Kidney (tissue), 14 donors: ENCODE data around the gene LOX. TPM values are rescaled to one million over a fixed set of nuclear protein-coding genes. Genes with fewer than 3 reads are reported as not detected.
"Not testable (repeated sequence)": the region's sequence is repeated elsewhere in the genome, so short reads cannot be mapped to it uniquely, and the experiment has no call there.

Source experiments
- DNase-seq, 5 donors: peaks; one replicate each; pipeline ENCODE4 v3.0.0-alpha.2; 2013 to 2020
- FAIRE-seq: peaks from 2 replicates; lab custom pipeline; 2012; peaks lifted over from hg19 to GRCh38; lab: Jason Lieb, UNC
- H3K27ac ChIP-seq, 2 donors: one replicate each; pipeline ENCODE4 v1.7.0; 2013; ENCODE audit warnings: low read depth in 2 of 2, low read length in 2 of 2, inconsistent platforms in 1 of 2
- H3K27me3 ChIP-seq: one replicate; pipeline ENCODE4 v1.7.1; 2013; ENCODE audit warnings: low read length, inconsistent platforms; ENCODE audit not compliant: control insufficient read depth, insufficient read depth
- H3K36me3 ChIP-seq, 3 donors: one replicate each; pipeline versions ENCODE4 v1.7.0 to v1.7.1; 2013; ENCODE audit warnings: low read length in 3 of 3, control low read depth in 1 of 3, inconsistent platforms in 1 of 3; ENCODE audit not compliant: insufficient read depth in 3 of 3, control insufficient read depth in 2 of 3
- H3K4me1 ChIP-seq, 3 donors: one replicate each; pipeline versions ENCODE4 v1.7.0 to v1.7.1; 2013; ENCODE audit warnings: low read length in 3 of 3, inconsistent platforms in 1 of 3, low read depth in 1 of 3; ENCODE audit not compliant: control insufficient read depth in 2 of 3, insufficient read depth in 2 of 3
- H3K4me3 ChIP-seq, 3 donors: one replicate each; pipeline versions ENCODE4 v1.7.0 to v1.8.1; 2013; ENCODE audit warnings: low read length in 3 of 3, control low read depth in 1 of 3, inconsistent platforms in 1 of 3
- H3K9ac ChIP-seq, 3 donors: one replicate each; pipeline versions ENCODE4 v1.7.0 to v1.7.1; 2013; ENCODE audit warnings: low read length in 3 of 3, control low read depth in 1 of 3, inconsistent platforms in 1 of 3
- H3K9me3 ChIP-seq, 3 donors: one replicate each; pipeline versions ENCODE4 v1.7.0 to v1.7.1; 2013; ENCODE audit warnings: low read length in 3 of 3, control low read depth in 1 of 3, inconsistent platforms in 1 of 3; ENCODE audit not compliant: control insufficient read depth in 2 of 3, insufficient read depth in 1 of 3
- intact Hi-C: fragments of 100-400 bp; cut with DNase I; formaldehyde crosslinking; loops from one replicate; pipeline ENCODE4 v1.11.1; 2022
- polyA plus RNA-seq: library from polyadenylated mRNA; stranded (reverse); fragments of 350-450 nt; fragmentation: Illumina TruSeq; extraction: RNeasy Lipid Tissue Mini Kit (QIAGEN cat#74804); gene quantifications from one replicate; pipeline ENCODE4 v1.2.3, GENCODE V29; 2014; ENCODE audit warnings: low read depth, low replicate concordance; ENCODE audit not compliant: insufficient read depth
- total RNA-seq: library from RNA; stranded (reverse); fragmentation: NEBNext Ultra II Directional; extraction: Animal tissue kit (Norgen Biotek cat#: 25700); gene quantifications from one replicate; pipeline ENCODE4 v1.2.1, GENCODE V29; 2021
- TF ChIP-seq, protein P1 (sequence below): IDR thresholded peaks from 3 replicates; pipeline ENCODE4 v1.5.1; 2012; ENCODE audit warnings: mild to moderate bottlenecking, moderate library complexity, borderline replicate concordance; ENCODE audit not compliant: insufficient read depth; ENCODE audit errors: extremely low read depth
- donor health status: control.
- donor health status: control.
- donor health status: control.
- donor health status: control.
- donor health status: control.
- donor health status: DM: yes; HTN: yes; CAD: no.
- donor health status: Normal renal cell carcinoma (clear cell type).

LOX gene
- total and polyA plus RNA-seq, 2 donors from 2014 or later: 3.4 to 9.2 TPM

DNA sequence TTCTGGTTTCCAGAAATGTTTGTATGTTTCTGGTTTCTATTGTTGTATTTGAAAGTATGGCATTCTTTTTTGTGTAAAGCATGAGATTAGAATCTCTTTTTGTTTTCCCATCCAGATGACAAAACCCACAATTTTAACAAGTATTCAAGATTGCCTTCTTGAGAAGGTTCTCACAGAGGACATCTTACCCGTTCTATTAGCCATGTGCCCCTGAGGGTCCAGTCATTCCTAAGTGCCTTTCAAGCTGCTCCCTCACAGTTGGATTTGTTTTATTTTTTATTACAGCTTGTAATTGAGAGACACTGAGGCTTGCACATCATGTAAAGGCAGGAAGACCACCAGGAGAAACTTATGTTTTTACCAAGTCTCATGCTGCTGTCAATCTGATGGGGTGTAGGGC, 19.3 kb upstream of the LOX start:
- H3K27ac ChIP-seq: no peak overlapping the region
- H3K9me3 ChIP-seq: no peaks in the 10 kb centered on the region
- intact Hi-C loops: no loop called here
- TF ChIP-seq, protein P1, sequence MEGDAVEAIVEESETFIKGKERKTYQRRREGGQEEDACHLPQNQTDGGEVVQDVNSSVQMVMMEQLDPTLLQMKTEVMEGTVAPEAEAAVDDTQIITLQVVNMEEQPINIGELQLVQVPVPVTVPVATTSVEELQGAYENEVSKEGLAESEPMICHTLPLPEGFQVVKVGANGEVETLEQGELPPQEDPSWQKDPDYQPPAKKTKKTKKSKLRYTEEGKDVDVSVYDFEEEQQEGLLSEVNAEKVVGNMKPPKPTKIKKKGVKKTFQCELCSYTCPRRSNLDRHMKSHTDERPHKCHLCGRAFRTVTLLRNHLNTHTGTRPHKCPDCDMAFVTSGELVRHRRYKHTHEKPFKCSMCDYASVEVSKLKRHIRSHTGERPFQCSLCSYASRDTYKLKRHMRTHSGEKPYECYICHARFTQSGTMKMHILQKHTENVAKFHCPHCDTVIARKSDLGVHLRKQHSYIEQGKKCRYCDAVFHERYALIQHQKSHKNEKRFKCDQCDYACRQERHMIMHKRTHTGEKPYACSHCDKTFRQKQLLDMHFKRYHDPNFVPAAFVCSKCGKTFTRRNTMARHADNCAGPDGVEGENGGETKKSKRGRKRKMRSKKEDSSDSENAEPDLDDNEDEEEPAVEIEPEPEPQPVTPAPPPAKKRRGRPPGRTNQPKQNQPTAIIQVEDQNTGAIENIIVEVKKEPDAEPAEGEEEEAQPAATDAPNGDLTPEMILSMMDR: no peak
- FAIRE-seq (no peak), DNase-seq (no peak)
- no peak overlapping the region for H3K4me3 ChIP-seq
- H3K4me1 ChIP-seq: no peaks in the 10 kb centered on the region
- H3K36me3 ChIP-seq: no peaks in the 10 kb centered on the region
- H3K9ac ChIP-seq: no peak overlapping the region
- no peaks in the 10 kb centered on the region for H3K27me3 ChIP-seq

DNA sequence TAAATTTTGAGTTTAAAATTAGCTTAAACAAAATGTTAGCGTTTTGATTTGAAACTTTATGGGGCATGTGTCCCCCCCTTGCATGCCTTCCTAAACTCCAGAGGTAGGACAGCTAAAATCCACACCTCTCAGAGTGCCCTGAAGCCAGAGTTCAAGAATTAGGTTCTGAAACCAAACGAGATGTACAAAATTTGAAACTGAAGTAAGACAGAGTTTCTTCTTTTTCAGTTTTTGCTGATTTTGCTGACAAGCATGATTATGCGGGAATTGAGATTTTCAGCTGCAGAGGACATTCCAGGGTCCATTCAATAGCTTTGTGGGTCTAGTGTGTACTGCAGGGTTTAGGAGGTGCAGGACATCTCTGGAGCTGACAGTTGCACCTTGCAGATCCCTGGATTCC, 17.1 kb upstream of the LOX start:
- no peak overlapping the region for H3K4me3 ChIP-seq
- H3K27ac ChIP-seq: no peak overlapping the region
- H3K27me3 ChIP-seq: no peaks in the 10 kb centered on the region
- H3K9ac ChIP-seq: no peak overlapping the region
- no peak for DNase-seq
- TF ChIP-seq, protein P1: no peak
- intact Hi-C loops: no loop called here
- no peaks in the 10 kb centered on the region for H3K9me3 ChIP-seq
- no peaks in the 10 kb centered on the region for H3K4me1 ChIP-seq
- no peak for FAIRE-seq
- H3K36me3 ChIP-seq: no peaks in the 10 kb centered on the region

- H3K4me1 ChIP-seq, H3K9ac ChIP-seq, H3K27ac ChIP-seq, intact Hi-C loops, FAIRE-seq, DNase-seq, H3K9me3 ChIP-seq, H3K4me3 ChIP-seq, H3K36me3 ChIP-seq, H3K27me3 ChIP-seq: not testable (repeated sequence)
Observed at GRCh38 chr5:122094251-122094650, 16.2 kb upstream of the LOX start.

GRCh38 chr5:122093415-122094180, 15.5 kb upstream of the LOX start:
- no peak for DNase-seq
- Histone ChIP-seq H3K9me3 (no peaks in the 10 kb centered on the region), H3K27me3 (no peaks in the 10 kb centered on the region), H3K9ac (no peak overlapping the region), H3K4me3 (no peak overlapping the region), H3K27ac (no peak overlapping the region), H3K36me3 (no peaks in the 10 kb centered on the region), H3K4me1 (no peaks in the 10 kb centered on the region)
- intact Hi-C loops: no loop called here
- TF ChIP-seq, protein P1: no peak
- no peak for FAIRE-seq
